Sigmoid colon (tissue), 4 donors: ENCODE measurements around the gene GRM7.

ENCODE experiments used
- CTCF ChIP-seq, 4 experiments: fragments of 450-650 bp in 3 of 4; fragments of 200-600 bp in 1 of 4; IDR thresholded peaks; one replicate each; pipeline ENCODE4 v1.5.1; 2016 to 2019; ENCODE audit warnings: antibody characterized with exemption in 4 of 4, mild to moderate bottlenecking in 3 of 4, moderate library complexity in 2 of 4
- POLR2A ChIP-seq, 2 donors: fragments of 450-650 bp; IDR thresholded peaks; one replicate each; pipeline ENCODE4 v1.6.1; 2016; ENCODE audit warnings: antibody characterized with exemption in 2 of 2, mild to moderate bottlenecking in 2 of 2, moderate library complexity in 2 of 2
- POLR2AphosphoS5 ChIP-seq, 4 donors: sonication (generic); formaldehyde crosslinking; IDR thresholded peaks; one replicate each; pipeline ENCODE4 v1.6.1; 2017; ENCODE audit warnings: antibody characterized with exemption in 4 of 4

- TF ChIP-seq CTCF (IDR thresholded peaks at IDR 0.05): no peak
- TF ChIP-seq POLR2A (IDR thresholded peaks at IDR 0.05): no peak
- TF ChIP-seq POLR2AphosphoS5 (IDR thresholded peaks at IDR 0.05): no peak
These were observed 873.0 kb downstream of the GRM7 start for GRCh38 chr3:7733933-7734332.
